H1 (cell line): ENCODE data around the gene ELOVL3. TPM values are rescaled to one million over a fixed set of nuclear protein-coding genes. Genes with fewer than 3 reads are reported as not detected.

Experiments
- CTCF ChIA-PET: fragments of 300-600 bp; sonication (Branson Sonifier 250); formaldehyde crosslinking; loops from one replicate; lab custom pipeline; 2021; ENCODE audit not compliant: partially characterized antibody; lab: Charles Lee
- POLR2A ChIA-PET: fragments of 300-600 bp; sonication (Branson Sonifier 250); formaldehyde crosslinking; loops from one replicate; lab custom pipeline; 2021; ENCODE audit warnings: inconsistent platforms; ENCODE audit not compliant: partially characterized antibody; lab: Charles Lee
- DNase-seq, 2 experiments: peaks; one replicate each; pipeline versions ENCODE4 v3.0.0 to v3.0.0-alpha.2; 2010 to 2022; ENCODE audit warnings: low spot score in 2 of 2, low read depth in 1 of 2, mixed read lengths in 1 of 2
- FAIRE-seq: peaks from 2 replicates; lab custom pipeline; 2011; peaks lifted over from hg19 to GRCh38; lab: Jason Lieb, UNC
- H2AFZ ChIP-seq: 2 replicates; pipeline ENCODE4 v1.8.1; 2012; ENCODE audit warnings: low read length, inconsistent platforms
- H2AK5ac ChIP-seq: 2 replicates; pipeline ENCODE4 v1.6.1; 2013; ENCODE audit warnings: low read depth, low read length
- H2BK120ac ChIP-seq: replicated peaks from 2 replicates; pipeline ENCODE3; 2013; ENCODE audit warnings: low read depth, low read length, inconsistent platforms
- H2BK12ac ChIP-seq: 2 replicates; pipeline ENCODE4 v1.6.1; 2013; ENCODE audit warnings: low read depth, low read length
- H2BK15ac ChIP-seq: 2 replicates; pipeline ENCODE4 v1.6.1; 2013; ENCODE audit warnings: low read length
- H2BK20ac ChIP-seq: 2 replicates; pipeline ENCODE4 v1.6.1; 2013; ENCODE audit warnings: low read length
- H2BK5ac ChIP-seq: 2 replicates; pipeline ENCODE4 v1.6.1; 2013; ENCODE audit warnings: low read depth, low read length
- H3K14ac ChIP-seq: 2 replicates; pipeline ENCODE4 v1.6.1; 2013; ENCODE audit warnings: inconsistent platforms; ENCODE audit not compliant: insufficient read length
- H3K18ac ChIP-seq: 2 replicates; pipeline ENCODE4 v1.6.1; 2013; ENCODE audit warnings: low read length; ENCODE audit errors: extremely low read depth
- H3K23ac ChIP-seq: 2 replicates; pipeline ENCODE4 v1.6.1; 2013; ENCODE audit warnings: inconsistent platforms; ENCODE audit not compliant: insufficient read length
- H3K23me2 ChIP-seq: 2 replicates; pipeline ENCODE4 v1.6.1; 2013; ENCODE audit warnings: low read depth, low read length
- H3K27ac ChIP-seq: 2 replicates; pipeline ENCODE4 v1.6.1; 2011; ENCODE audit warnings: low read depth, low read length, inconsistent platforms
- H3K27me3 ChIP-seq, 4 experiments: replicated peaks in 1 of 4; 1 replicate in 1 of 4; 2 replicates in 3 of 4; pipeline versions ENCODE4 v1.6.1 to v1.8.1; 2011 to 2013; ENCODE audit warnings: low read length in 3 of 4, mild to moderate bottlenecking in 3 of 4, inconsistent platforms in 2 of 4, mixed read lengths in 2 of 4, moderate library complexity in 1 of 4; ENCODE audit not compliant: control insufficient read depth in 3 of 4, insufficient read depth in 3 of 4; ENCODE audit errors: extremely low read depth in 1 of 4
- H3K36me3 ChIP-seq, 4 experiments: 2 replicates each; pipeline versions ENCODE4 v1.6.1 to v1.8.1; 2011 to 2013; ENCODE audit warnings: mild to moderate bottlenecking in 4 of 4, low read length in 3 of 4, moderate library complexity in 2 of 4, control low read depth in 1 of 4, inconsistent platforms in 1 of 4; ENCODE audit not compliant: insufficient read depth in 4 of 4, control insufficient read depth in 2 of 4
- H3K4ac ChIP-seq: replicated peaks from 2 replicates; pipeline ENCODE3; 2013; ENCODE audit warnings: low read length, low read depth, mixed read lengths, inconsistent platforms; ENCODE audit not compliant: insufficient read length
- H3K4me1 ChIP-seq, 4 experiments: replicated peaks in 1 of 4; 1 replicate in 1 of 4; 2 replicates in 3 of 4; pipeline versions ENCODE4 v1.6.1 to v1.8.1; 2011 to 2013; ENCODE audit warnings: low read length in 3 of 4, inconsistent platforms in 2 of 4, mixed read lengths in 1 of 4; ENCODE audit not compliant: insufficient read depth in 4 of 4, control insufficient read depth in 3 of 4
- H3K4me2 ChIP-seq, 2 experiments: 2 replicates each; pipeline versions ENCODE4 v1.6.1 to v1.8.1; 2011 to 2013; ENCODE audit warnings: low read depth in 2 of 2, low read length in 2 of 2, control low read depth in 1 of 2, inconsistent platforms in 1 of 2, mild to moderate bottlenecking in 1 of 2; ENCODE audit not compliant: insufficient read depth in 1 of 2
- H3K4me3 ChIP-seq, 4 experiments: fragments of 200-600, 300-600 bp in 1 of 4; sonication (generic), shearing (Covaris generic), sonication (Bioruptor Twin) in 1 of 4; 2 replicates each; pipeline versions ENCODE4 v1.5.1 to v1.8.1; 2011 to 2016; ENCODE audit warnings: low read length in 4 of 4, low read depth in 3 of 4, control low read depth in 2 of 4, inconsistent platforms in 2 of 4, mild to moderate bottlenecking in 2 of 4, mixed read lengths in 1 of 4, moderate library complexity in 1 of 4; ENCODE audit not compliant: insufficient read depth in 2 of 4; ENCODE audit errors: extremely low read depth in 1 of 4
- H3K56ac ChIP-seq: replicated peaks from 2 replicates; pipeline ENCODE3; 2013; ENCODE audit warnings: low read depth, mild to moderate bottlenecking, mixed read lengths, low read length, inconsistent platforms; ENCODE audit not compliant: insufficient read length
- H3K79me1 ChIP-seq: 2 replicates; pipeline ENCODE4 v1.6.1; 2013; ENCODE audit warnings: low read depth, low read length, control low read depth
- H3K79me2 ChIP-seq, 2 experiments: 2 replicates each; pipeline versions ENCODE4 v1.6.1 to v1.8.1; 2012 to 2013; ENCODE audit warnings: low read length in 2 of 2, mild to moderate bottlenecking in 2 of 2, inconsistent platforms in 1 of 2; ENCODE audit not compliant: insufficient read depth in 2 of 2, control insufficient read depth in 1 of 2
- H3K9ac ChIP-seq, 4 experiments: replicated peaks in 1 of 4; 1 replicate in 1 of 4; 2 replicates in 3 of 4; pipeline versions ENCODE4 v1.6.1 to v1.8.1; 2011 to 2013; ENCODE audit warnings: low read depth in 3 of 4, low read length in 3 of 4, control low read depth in 2 of 4, mild to moderate bottlenecking in 2 of 4, moderate library complexity in 2 of 4, inconsistent platforms in 1 of 4; ENCODE audit errors: extremely low read depth in 1 of 4
- H3K9me3 ChIP-seq, 2 experiments: 2 replicates each; pipeline versions ENCODE4 v1.6.1 to v1.8.1; 2012 to 2013; ENCODE audit warnings: mild to moderate bottlenecking in 2 of 2, moderate library complexity in 2 of 2, control low read depth in 1 of 2, inconsistent platforms in 1 of 2, low read depth in 1 of 2, low read length in 1 of 2, mixed read lengths in 1 of 2; ENCODE audit not compliant: insufficient read depth in 2 of 2
- H4K20me1 ChIP-seq, 2 experiments: replicated peaks in 1 of 2; 2 replicates each; pipeline versions ENCODE3 to v1.8.1; 2011 to 2013; ENCODE audit warnings: inconsistent platforms in 2 of 2, low read length in 2 of 2, mild to moderate bottlenecking in 1 of 2; ENCODE audit not compliant: insufficient read depth in 2 of 2, control insufficient read depth in 1 of 2
- H4K5ac ChIP-seq: 2 replicates; pipeline ENCODE4 v1.6.1; 2013; ENCODE audit warnings: low read length, low read depth, mixed read lengths, inconsistent platforms; ENCODE audit not compliant: insufficient read length
- H4K8ac ChIP-seq: 2 replicates; pipeline ENCODE4 v1.8.0; 2013; ENCODE audit warnings: mild to moderate bottlenecking, moderate library complexity, low read length, inconsistent platforms; ENCODE audit not compliant: insufficient read depth; ENCODE audit errors: extremely low read depth
- H4K91ac ChIP-seq: replicated peaks from 2 replicates; pipeline ENCODE3; 2013; ENCODE audit warnings: low read length, mixed read lengths, inconsistent platforms; ENCODE audit not compliant: insufficient read length
- EGR1 ChIP-seq: IDR thresholded peaks from 2 replicates; pipeline ENCODE4 v1.6.1; 2011; ENCODE audit warnings: low read depth, low read length, borderline replicate concordance
- EP300 ChIP-seq, 2 experiments: IDR thresholded peaks; 1 replicate in 1 of 2; 2 replicates in 1 of 2; pipeline ENCODE4 v1.6.1; 2011 to 2012; ENCODE audit warnings: low read depth in 2 of 2, low read length in 2 of 2, mild to moderate bottlenecking in 2 of 2, borderline replicate concordance in 1 of 2, inconsistent platforms in 1 of 2, moderate library complexity in 1 of 2
- NRF1 ChIP-seq: IDR thresholded peaks from 2 replicates; pipeline ENCODE4 v1.6.1; 2011; ENCODE audit warnings: mild to moderate bottlenecking, low read depth, low read length, improper control_type of control experiment
- RNF2 ChIP-seq: fragments of 200-900, 300-1000 bp; sonication (generic); IDR thresholded peaks from 2 replicates; pipeline ENCODE4 v1.7.1; 2016; ENCODE audit warnings: borderline replicate concordance, low read depth, mild to moderate bottlenecking, antibody characterized with exemption, low read length; ENCODE audit not compliant: poor library complexity, severe bottlenecking; ENCODE audit errors: missing control alignments
- SP4 ChIP-seq: IDR thresholded peaks from 2 replicates; pipeline ENCODE4 v1.6.1; 2012; ENCODE audit warnings: low read length, inconsistent platforms
- TAF7 ChIP-seq: optimal IDR thresholded peaks from 2 replicates; pipeline ENCODE3; 2011; ENCODE audit warnings: low read depth, mild to moderate bottlenecking, inconsistent platforms, low read length, moderate library complexity, borderline replicate concordance
- TCF12 ChIP-seq: IDR thresholded peaks from 2 replicates; pipeline ENCODE4 v1.6.1; 2011; ENCODE audit warnings: low read depth, mild to moderate bottlenecking, low read length
- TEAD4 ChIP-seq: IDR thresholded peaks from 2 replicates; pipeline ENCODE4 v1.6.1; 2012; ENCODE audit warnings: low read depth, low read length, inconsistent platforms, mixed read lengths
- YY1 ChIP-seq: IDR thresholded peaks from 2 replicates; pipeline ENCODE4 v1.6.1; 2011; ENCODE audit warnings: low read depth, mild to moderate bottlenecking, low read length
- WGBS, 2 experiments: shearing (Covaris generic) in 1 of 2; methylation state at CpG; one replicate each; pipeline versions ENCODE4 v1.1.6 to v1.1.7; 2013 to 2015; ENCODE audit warnings: low lambda C conversion rate in 2 of 2, mixed read lengths in 2 of 2, inconsistent platforms in 1 of 2, low coverage in 1 of 2, missing lambda C conversion rate in 1 of 2; ENCODE audit not compliant: insufficient replicate concordance in 2 of 2, insufficient coverage in 1 of 2, insufficient read length in 1 of 2; ENCODE audit errors: extremely low coverage in 1 of 2, missing lambda C conversion rate in 1 of 2; 5-methylcytosine and 5-hydroxymethylcytosine counted together
- polyA plus RNA-seq, 7 experiments: library from polyadenylated mRNA; depleted of rRNA in 3 of 7; stranded (reverse) in 5 of 7; unstranded in 2 of 7; fragments of >200 nt in 5 of 7; fragments of 200-250 nt in 2 of 7; gene quantifications; 1 replicate in 5 of 7; 2 replicates in 1 of 7; 4 replicates in 1 of 7; pipeline versions ENCODE4 v1.2.1 to v1.2.3, GENCODE V29; 2011 to 2013; ENCODE audit warnings: missing spikeins in 2 of 7, mixed read lengths in 2 of 7
- total RNA-seq: library from RNA; stranded (reverse); fragmentation: NEBNext Ultra II Directional; extraction: Animal tissue kit (Norgen Biotek cat#: 25700); gene quantifications from 2 replicates; pipeline ENCODE4 v1.2.1, GENCODE V29; 2021
- TF ChIP-seq, protein P1 (sequence below), 3 experiments: IDR thresholded peaks; 1 replicate in 2 of 3; 2 replicates in 1 of 3; pipeline versions ENCODE4 v1.5.1 to v1.6.1; 2011; ENCODE audit warnings: low read length in 3 of 3, mild to moderate bottlenecking in 3 of 3, inconsistent platforms in 2 of 3, low read depth in 1 of 3, moderate library complexity in 1 of 3; ENCODE audit not compliant: insufficient read depth in 1 of 3; ENCODE audit errors: control extremely low read depth in 1 of 3

ELOVL3 gene
- total and polyA plus RNA-seq, 2 of the 8 experiments (the other 6 are each of a cell fraction or from before 2014, with no cell fraction given): 0.27 TPM; not detected in 1

- Histone ChIP-seq H2AFZ (no peak overlapping the region), H3K79me2 (peaks cover 0 to 38% of the 10 kb centered on the region in 2 experiments; a peak in 2 of 4 replicates)
- WGBS, 2 experiments: 13% methylated on average over 4 of the region's 4 CpGs; no CpG with 5 or more reads in 1 of the 2 experiments
- TF ChIP-seq TCF12 (no peak), RNF2 (no peak), TEAD4 (no peak), NRF1 (no peak), SP4 (no peak), EGR1 (no peak), TAF7 (no peak), EP300 (IDR thresholded peaks at IDR 0.05; ENCODE audit: borderline replicate concordance in 1 of 2, low read depth in 2 of 2, low read length in 2 of 2) (no peak), YY1 (no peak)
- TF ChIP-seq, protein P1, sequence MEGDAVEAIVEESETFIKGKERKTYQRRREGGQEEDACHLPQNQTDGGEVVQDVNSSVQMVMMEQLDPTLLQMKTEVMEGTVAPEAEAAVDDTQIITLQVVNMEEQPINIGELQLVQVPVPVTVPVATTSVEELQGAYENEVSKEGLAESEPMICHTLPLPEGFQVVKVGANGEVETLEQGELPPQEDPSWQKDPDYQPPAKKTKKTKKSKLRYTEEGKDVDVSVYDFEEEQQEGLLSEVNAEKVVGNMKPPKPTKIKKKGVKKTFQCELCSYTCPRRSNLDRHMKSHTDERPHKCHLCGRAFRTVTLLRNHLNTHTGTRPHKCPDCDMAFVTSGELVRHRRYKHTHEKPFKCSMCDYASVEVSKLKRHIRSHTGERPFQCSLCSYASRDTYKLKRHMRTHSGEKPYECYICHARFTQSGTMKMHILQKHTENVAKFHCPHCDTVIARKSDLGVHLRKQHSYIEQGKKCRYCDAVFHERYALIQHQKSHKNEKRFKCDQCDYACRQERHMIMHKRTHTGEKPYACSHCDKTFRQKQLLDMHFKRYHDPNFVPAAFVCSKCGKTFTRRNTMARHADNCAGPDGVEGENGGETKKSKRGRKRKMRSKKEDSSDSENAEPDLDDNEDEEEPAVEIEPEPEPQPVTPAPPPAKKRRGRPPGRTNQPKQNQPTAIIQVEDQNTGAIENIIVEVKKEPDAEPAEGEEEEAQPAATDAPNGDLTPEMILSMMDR (IDR thresholded peaks at IDR 0.05; ENCODE audit: control extremely low read depth in 1 of 3, insufficient read depth in 1 of 3, low read depth in 1 of 3, low read length in 3 of 3): no peak
Measured at GRCh38 chr10:102245932-102246251, 19.8 kb downstream of the ELOVL3 start.

More at GRCh38 chr10:102245932-102246251, 19.8 kb downstream of the ELOVL3 start:
- H2AK5ac ChIP-seq: no peak overlapping the region
- H4K8ac ChIP-seq: no peak overlapping the region
- 0 out of 2 replicates have a peak overlapping the region, but pooled peaks have one; percentile 43 for H3K27ac ChIP-seq
- H2BK12ac ChIP-seq: no peak overlapping the region
- peak overlapping the region; percentile 45 to 94 (median 76); a peak in 5 of 7 replicates for H3K9ac ChIP-seq
- H2BK20ac ChIP-seq: no peak overlapping the region
- no peak overlapping the region for H3K4ac ChIP-seq
- H3K4me3 ChIP-seq: peak overlapping the region; percentile 86 to 98 (median 92)
- H2BK15ac ChIP-seq: no peak overlapping the region
- peaks cover 14 to 26% (median 19%) of the 10 kb centered on the region in 4 experiments for H3K27me3 ChIP-seq
- peaks cover 9% of the 10 kb centered on the region for H3K79me1 ChIP-seq
- H3K14ac ChIP-seq: no peak overlapping the region
- H3K23me2 ChIP-seq: peaks cover 10% of the 10 kb centered on the region
- FAIRE-seq (no peak), DNase-seq (no peak)
- CTCF ChIA-PET: interaction anchor here (0.6 to 3.3 kb wide), 8 partner anchors 12 to 1222 kb away, joined by 3 to 19 read pairs (median 5); no protein-coding TSS in a partner anchor
- no peak overlapping the region for H3K56ac ChIP-seq
- peaks cover 5 to 7% of the 10 kb centered on the region in 2 experiments for H4K20me1 ChIP-seq
- no peak overlapping the region for H2BK120ac ChIP-seq
- no peak overlapping the region for H4K91ac ChIP-seq
- no peaks in the 10 kb centered on the region for H3K9me3 ChIP-seq
- H3K4me1 ChIP-seq: peaks cover 4 to 10% (median 4%) of the 10 kb centered on the region in 4 experiments; a peak in 6 of 7 replicates
- H4K5ac ChIP-seq: no peak overlapping the region
- no peak overlapping the region for H3K23ac ChIP-seq
- peak overlapping the region; percentile 75 to 81 for H3K4me2 ChIP-seq
- H3K18ac ChIP-seq: no peak overlapping the region
- peak overlapping the region; percentile 74; the same call in 1 of the 2 replicates for H2BK5ac ChIP-seq
- no peaks in the 10 kb centered on the region for H3K36me3 ChIP-seq
- POLR2A ChIA-PET: interaction anchor here (1.1 to 2.0 kb wide), 3 partner anchors 15 to 215 kb away, joined by 4 to 12 read pairs (median 4); partner anchors contain the start of gene NOLC1
